ENCODE measurements around the gene GP9.

DNA sequence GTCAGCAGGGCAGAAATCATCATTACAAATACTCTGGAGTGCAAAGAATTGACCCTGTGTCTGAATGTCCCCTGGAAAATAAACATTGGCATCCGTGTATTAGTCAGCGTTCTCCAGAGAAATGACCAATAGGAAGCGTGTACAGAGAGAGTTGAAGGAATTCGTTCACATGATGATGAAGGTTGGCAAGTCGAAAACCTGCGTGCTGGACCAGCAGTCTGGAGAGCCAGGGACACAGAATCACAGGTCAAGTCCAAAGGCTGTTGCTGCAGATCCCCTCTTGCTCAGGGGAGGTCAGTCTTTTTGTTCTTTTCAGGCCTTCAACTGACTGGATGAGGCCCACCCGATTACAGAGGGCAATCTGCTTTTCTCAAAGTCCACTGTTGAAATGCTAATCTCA, 16.6 kb downstream of the GP9 start:
- no peak for TF ChIP-seq CTCF (IDR thresholded peaks at IDR 0.05)
- no peak for TF ChIP-seq POLR2AphosphoS5 (IDR thresholded peaks at IDR 0.05)
